Measurements from ENCODE around the gene BGLAP. TPM values are rescaled to one million over a fixed set of nuclear protein-coding genes. Genes with fewer than 3 reads are reported as not detected.

BGLAP gene
- total and polyA plus RNA-seq, 11 donors: 0.32 to 0.99 (median 0.58) TPM; not detected in 3

DNA sequence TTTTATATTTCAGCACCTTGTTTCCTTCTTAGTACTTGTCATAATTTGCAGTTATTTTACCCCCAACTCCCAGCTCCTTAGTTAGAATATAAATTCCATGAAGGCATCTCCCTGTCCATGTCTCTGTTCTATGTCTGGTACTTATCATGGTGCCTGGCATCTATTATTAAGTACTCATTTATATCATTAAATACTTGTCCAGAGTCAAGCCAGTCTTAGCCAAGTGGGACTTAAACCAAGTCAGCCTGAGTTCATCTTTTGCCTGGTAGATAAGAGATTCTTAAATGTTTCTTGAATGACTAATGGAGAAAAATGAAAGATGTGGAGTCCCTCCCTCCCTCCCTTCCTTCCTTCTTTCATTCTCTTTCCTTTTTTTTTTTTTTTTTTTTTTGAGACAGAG lies 38.7 kb upstream of the BGLAP start:
- peaks cover 0 to 76% (median 53%) of the 10 kb centered on the region in 9 donors for H3K36me3 ChIP-seq
- no peaks in the 10 kb centered on the region for H3K27me3 ChIP-seq
- TF ChIP-seq, protein P1, sequence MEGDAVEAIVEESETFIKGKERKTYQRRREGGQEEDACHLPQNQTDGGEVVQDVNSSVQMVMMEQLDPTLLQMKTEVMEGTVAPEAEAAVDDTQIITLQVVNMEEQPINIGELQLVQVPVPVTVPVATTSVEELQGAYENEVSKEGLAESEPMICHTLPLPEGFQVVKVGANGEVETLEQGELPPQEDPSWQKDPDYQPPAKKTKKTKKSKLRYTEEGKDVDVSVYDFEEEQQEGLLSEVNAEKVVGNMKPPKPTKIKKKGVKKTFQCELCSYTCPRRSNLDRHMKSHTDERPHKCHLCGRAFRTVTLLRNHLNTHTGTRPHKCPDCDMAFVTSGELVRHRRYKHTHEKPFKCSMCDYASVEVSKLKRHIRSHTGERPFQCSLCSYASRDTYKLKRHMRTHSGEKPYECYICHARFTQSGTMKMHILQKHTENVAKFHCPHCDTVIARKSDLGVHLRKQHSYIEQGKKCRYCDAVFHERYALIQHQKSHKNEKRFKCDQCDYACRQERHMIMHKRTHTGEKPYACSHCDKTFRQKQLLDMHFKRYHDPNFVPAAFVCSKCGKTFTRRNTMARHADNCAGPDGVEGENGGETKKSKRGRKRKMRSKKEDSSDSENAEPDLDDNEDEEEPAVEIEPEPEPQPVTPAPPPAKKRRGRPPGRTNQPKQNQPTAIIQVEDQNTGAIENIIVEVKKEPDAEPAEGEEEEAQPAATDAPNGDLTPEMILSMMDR (IDR thresholded peaks at IDR 0.05): no peak
- no peak for TF ChIP-seq POLR2A (IDR thresholded peaks at IDR 0.05)
- no peaks in the 10 kb centered on the region for H3K9me3 ChIP-seq
- H3K4me1 ChIP-seq: peaks cover 0 to 39% (median 16%) of the 10 kb centered on the region in 12 donors
- DNase-seq: no peak
- intact Hi-C loops (cut with DNase I): no loop called here
- no peak overlapping the region for H3K4me3 ChIP-seq
- peak in 3 of 4 donors; percentile 76 to 83 (median 81) for ATAC-seq
- H3K27ac ChIP-seq: peak overlapping the region in 6 of 12 donors; percentile 25 to 69 (median 46)

DNA sequence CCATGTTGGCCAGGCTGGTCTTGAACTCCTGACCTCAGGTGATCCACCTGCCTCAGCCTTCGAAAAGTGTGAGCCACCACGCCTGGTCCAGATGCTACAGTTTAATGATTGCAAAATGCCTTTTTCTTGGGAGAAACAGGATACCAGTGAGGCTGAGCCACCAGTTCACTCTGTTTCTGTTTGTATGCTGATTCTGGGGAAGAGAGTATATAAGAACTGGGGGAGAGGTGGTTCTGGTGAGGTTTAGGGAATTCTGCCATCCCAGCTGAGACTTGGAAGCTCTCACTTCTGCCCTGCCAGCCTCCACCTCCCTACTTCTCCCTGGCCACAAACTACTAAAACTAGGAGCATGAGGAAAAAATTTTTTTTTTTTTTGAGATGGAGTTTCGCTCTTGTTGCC lies 37.3 kb upstream of the BGLAP start:
- 94 to 99% (median 95%) methylated on average over 3 of the region's 3 CpGs for WGBS, 4 donors

DNA sequence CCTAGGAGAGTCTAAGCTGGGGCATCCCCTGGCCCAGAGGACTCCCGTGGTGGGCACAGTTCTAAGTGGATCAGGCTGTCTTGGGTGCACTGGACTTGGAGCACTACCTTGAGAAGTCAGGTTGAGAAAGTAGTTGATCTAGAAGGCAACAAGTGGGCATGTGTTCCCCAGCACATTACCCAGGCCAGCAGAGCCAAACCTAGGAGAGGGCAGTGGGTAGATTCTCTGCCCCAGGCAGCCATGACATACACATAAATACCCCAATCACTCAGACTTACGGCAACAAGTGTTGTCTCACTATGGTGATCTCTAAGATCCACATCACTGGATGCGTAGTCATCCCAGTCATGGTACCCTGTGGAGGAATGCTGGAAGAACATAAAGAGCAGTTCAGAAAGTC lies 30.7 kb upstream of the BGLAP start:
- TF ChIP-seq, protein P1 (IDR thresholded peaks at IDR 0.05): no peak
- no peak for TF ChIP-seq POLR2A (IDR thresholded peaks at IDR 0.05)
- no peak for ATAC-seq
- Histone ChIP-seq H3K4me3 (no peak overlapping the region), H3K27ac (no peak overlapping the region), H3K9me3 (no peaks in the 10 kb centered on the region), H3K27me3 (no peaks in the 10 kb centered on the region), H3K4me1 (peaks cover 0 to 27% (median 15%) of the 10 kb centered on the region in 12 donors), H3K36me3 (peaks cover 0 to 70% (median 56%) of the 10 kb centered on the region in 9 donors)
- intact Hi-C loops (cut with DNase I): loop anchor here in 4 of 10 donors (5.0 kb wide), 3 partner anchors 49 to 64 kb away; no protein-coding TSS in a partner anchor
- DNase-seq: no peak
- WGBS, 4 donors: 95 to 100% (median 96%) methylated on average over 3 of the region's 3 CpGs

More for the DNA sequence above, 37.3 kb upstream of the BGLAP start:
- Histone ChIP-seq H3K27me3 (no peaks in the 10 kb centered on the region), H3K4me3 (no peak overlapping the region), H3K36me3 (peaks cover 0 to 87% (median 66%) of the 10 kb centered on the region in 9 donors), H3K9me3 (no peaks in the 10 kb centered on the region), H3K27ac (peak overlapping the region in 1 of 12 donors; percentile 39), H3K4me1 (peaks cover 0 to 32% (median 16%) of the 10 kb centered on the region in 12 donors)
- intact Hi-C loops (cut with DNase I): no loop called here
- TF ChIP-seq POLR2A (IDR thresholded peaks at IDR 0.05): no peak
- TF ChIP-seq, protein P1 (IDR thresholded peaks at IDR 0.05): no peak
- no peak for ATAC-seq
- no peak for DNase-seq

DNA sequence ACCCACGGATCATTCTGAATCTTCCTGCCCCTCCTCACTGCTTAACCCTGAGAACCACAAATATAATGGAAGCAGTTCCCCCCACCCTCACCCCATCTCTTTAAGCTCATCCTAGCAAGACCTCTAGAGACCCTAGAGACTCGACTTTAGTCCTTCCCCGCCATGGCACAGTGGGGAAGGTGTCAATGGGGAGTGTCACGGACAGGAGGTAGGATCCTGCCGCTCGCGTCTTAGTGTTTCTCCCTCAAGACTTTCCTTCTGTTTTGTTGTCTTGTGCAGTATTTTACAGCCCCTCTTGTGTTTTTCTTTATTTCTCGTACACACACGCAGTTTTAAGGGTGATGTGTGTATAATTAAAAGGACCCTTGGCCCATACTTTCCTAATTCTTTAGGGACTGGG lies 29.9 kb upstream of the BGLAP start:
- 80 to 85% (median 81%) methylated on average over 9 of the region's 9 CpGs for WGBS, 4 donors
- Histone ChIP-seq H3K36me3 (peaks cover 0 to 62% (median 49%) of the 10 kb centered on the region in 9 donors), H3K4me1 (peaks cover 0 to 27% (median 16%) of the 10 kb centered on the region in 12 donors), H3K9me3 (no peaks in the 10 kb centered on the region), H3K27me3 (no peaks in the 10 kb centered on the region), H3K4me3 (peak overlapping the region in 10 of 12 donors; percentile 60 to 84 (median 70)), H3K27ac (peak overlapping the region; percentile 89 to 99 (median 96))
- TF ChIP-seq, protein P1 (IDR thresholded peaks at IDR 0.05): no peak
- no peak for TF ChIP-seq POLR2A (IDR thresholded peaks at IDR 0.05)
- ATAC-seq (no peak), DNase-seq (no peak)
- intact Hi-C loops (cut with DNase I): loop anchor here in 4 of 10 donors (2.0 to 5.0 kb wide), 4 partner anchors 17 to 65 kb away; partner anchors contain the start of gene SLC25A44 (in 1 of the 4)
